Panc1 (cell line): ENCODE results near the gene BBX.

Experiments
- POLR2AphosphoS5 ChIP-seq: IDR thresholded peaks from 2 replicates; pipeline ENCODE4 v1.6.1; 2012; ENCODE audit warnings: mild to moderate bottlenecking, low read depth, low read length, moderate library complexity
- SIN3A ChIP-seq: IDR thresholded peaks from 2 replicates; pipeline ENCODE4 v1.6.1; 2012; ENCODE audit warnings: low read depth, mild to moderate bottlenecking, low read length, moderate library complexity, borderline replicate concordance; ENCODE audit not compliant: insufficient read depth
- TF ChIP-seq, protein P1 (sequence below), 2 experiments: IDR thresholded peaks; 2 replicates each; pipeline ENCODE4 v1.6.1; 2011 to 2012; ENCODE audit warnings: low read depth in 2 of 2, control low read depth in 1 of 2, low read length in 1 of 2, mild to moderate bottlenecking in 1 of 2, moderate library complexity in 1 of 2; ENCODE audit not compliant: insufficient read depth in 1 of 2
- TF ChIP-seq, protein P2 (sequence below): fragments of 450-650 bp; IDR thresholded peaks from 2 replicates; pipeline ENCODE4 v1.5.1; 2017; ENCODE audit warnings: mild to moderate bottlenecking

DNA sequence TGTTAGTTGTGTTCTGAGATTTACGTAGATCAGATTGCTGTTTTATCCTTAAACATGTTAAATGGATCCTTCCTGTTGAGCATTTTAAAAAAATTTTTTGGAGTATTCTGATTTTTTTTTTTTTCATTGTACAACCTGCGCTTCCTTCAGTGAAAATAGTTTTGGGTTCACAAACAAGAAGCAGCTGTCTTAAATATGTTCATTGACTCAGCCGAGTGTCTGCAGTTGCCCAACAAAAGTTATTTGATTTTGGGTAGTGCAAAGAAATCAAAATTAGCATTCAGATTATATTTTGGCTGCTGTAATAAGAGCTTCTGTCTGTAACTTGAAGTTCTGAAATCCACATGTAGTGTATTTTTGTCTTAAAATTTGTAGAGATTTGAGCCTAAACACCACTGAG lies 148.2 kb downstream of the BBX start:
- TF ChIP-seq, protein P1, sequence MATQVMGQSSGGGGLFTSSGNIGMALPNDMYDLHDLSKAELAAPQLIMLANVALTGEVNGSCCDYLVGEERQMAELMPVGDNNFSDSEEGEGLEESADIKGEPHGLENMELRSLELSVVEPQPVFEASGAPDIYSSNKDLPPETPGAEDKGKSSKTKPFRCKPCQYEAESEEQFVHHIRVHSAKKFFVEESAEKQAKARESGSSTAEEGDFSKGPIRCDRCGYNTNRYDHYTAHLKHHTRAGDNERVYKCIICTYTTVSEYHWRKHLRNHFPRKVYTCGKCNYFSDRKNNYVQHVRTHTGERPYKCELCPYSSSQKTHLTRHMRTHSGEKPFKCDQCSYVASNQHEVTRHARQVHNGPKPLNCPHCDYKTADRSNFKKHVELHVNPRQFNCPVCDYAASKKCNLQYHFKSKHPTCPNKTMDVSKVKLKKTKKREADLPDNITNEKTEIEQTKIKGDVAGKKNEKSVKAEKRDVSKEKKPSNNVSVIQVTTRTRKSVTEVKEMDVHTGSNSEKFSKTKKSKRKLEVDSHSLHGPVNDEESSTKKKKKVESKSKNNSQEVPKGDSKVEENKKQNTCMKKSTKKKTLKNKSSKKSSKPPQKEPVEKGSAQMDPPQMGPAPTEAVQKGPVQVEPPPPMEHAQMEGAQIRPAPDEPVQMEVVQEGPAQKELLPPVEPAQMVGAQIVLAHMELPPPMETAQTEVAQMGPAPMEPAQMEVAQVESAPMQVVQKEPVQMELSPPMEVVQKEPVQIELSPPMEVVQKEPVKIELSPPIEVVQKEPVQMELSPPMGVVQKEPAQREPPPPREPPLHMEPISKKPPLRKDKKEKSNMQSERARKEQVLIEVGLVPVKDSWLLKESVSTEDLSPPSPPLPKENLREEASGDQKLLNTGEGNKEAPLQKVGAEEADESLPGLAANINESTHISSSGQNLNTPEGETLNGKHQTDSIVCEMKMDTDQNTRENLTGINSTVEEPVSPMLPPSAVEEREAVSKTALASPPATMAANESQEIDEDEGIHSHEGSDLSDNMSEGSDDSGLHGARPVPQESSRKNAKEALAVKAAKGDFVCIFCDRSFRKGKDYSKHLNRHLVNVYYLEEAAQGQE (IDR thresholded peaks at IDR 0.05; ENCODE audit: insufficient read depth in 1 of 2, low read depth in 2 of 2, low read length in 1 of 2) = no peak
- TF ChIP-seq, protein P2, sequence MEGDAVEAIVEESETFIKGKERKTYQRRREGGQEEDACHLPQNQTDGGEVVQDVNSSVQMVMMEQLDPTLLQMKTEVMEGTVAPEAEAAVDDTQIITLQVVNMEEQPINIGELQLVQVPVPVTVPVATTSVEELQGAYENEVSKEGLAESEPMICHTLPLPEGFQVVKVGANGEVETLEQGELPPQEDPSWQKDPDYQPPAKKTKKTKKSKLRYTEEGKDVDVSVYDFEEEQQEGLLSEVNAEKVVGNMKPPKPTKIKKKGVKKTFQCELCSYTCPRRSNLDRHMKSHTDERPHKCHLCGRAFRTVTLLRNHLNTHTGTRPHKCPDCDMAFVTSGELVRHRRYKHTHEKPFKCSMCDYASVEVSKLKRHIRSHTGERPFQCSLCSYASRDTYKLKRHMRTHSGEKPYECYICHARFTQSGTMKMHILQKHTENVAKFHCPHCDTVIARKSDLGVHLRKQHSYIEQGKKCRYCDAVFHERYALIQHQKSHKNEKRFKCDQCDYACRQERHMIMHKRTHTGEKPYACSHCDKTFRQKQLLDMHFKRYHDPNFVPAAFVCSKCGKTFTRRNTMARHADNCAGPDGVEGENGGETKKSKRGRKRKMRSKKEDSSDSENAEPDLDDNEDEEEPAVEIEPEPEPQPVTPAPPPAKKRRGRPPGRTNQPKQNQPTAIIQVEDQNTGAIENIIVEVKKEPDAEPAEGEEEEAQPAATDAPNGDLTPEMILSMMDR = no peak
- no peak for TF ChIP-seq SIN3A
- TF ChIP-seq POLR2AphosphoS5 = no peak
